ENCODE results near the gene CCSER1. TPM values are rescaled to one million over a fixed set of nuclear protein-coding genes. Genes with fewer than 3 reads are reported as not detected.

The CCSER1 gene
- total RNA-seq, 2 experiments from 2014 or later, result not detected

GRCh38 chr4:90084277-90084966 is 42.8 kb upstream of the CCSER1 start:
- no peak for TF ChIP-seq CTCF (IDR thresholded peaks at IDR 0.05)
- peaks cover 3% of the 10 kb centered on the region for H3K27me3 Mint-ChIP-seq
- H3K27ac Mint-ChIP-seq, result no peak overlapping the region
- no peaks in the 10 kb centered on the region for H3K36me3 Mint-ChIP-seq (ENCODE audit: low read depth)
- H3K9me3 Mint-ChIP-seq, result peaks cover 2% of the 10 kb centered on the region
- intact Hi-C loops (cut with micrococcal nuclease), result no loop called here
- DNase-seq (no peak), ATAC-seq (no peak)
- ChIA-PET CTCF (no interaction called here), POLR2A (no interaction called here)
- no peak overlapping the region for H3K4me3 Mint-ChIP-seq
- H3K4me1 Mint-ChIP-seq (ENCODE audit: low read depth), result no peaks in the 10 kb centered on the region

DNA sequence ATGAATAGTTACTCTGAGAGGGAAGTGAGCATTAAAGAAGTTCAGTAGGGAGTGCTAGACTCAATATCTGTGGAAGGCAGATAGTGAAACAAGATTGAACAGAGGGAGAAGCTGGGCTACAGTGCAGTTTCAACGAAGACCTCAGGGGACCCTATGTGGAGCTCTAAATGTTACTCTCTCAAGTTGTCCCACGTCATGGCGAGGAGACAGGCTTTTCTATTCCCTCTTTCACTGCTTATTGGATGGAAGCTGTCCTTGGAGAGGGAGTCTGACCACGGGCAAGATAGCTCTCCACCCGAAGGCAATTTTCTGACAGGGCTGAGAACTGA is 42.3 kb upstream of the CCSER1 start:
- DNase-seq (no peak), ATAC-seq (no peak)
- Mint-ChIP-seq H3K4me1 (ENCODE audit: low read depth) (no peaks in the 10 kb centered on the region), H3K36me3 (ENCODE audit: low read depth) (no peaks in the 10 kb centered on the region), H3K27me3 (peaks cover 3% of the 10 kb centered on the region), H3K9me3 (peaks cover 2% of the 10 kb centered on the region), H3K4me3 (no peak overlapping the region), H3K27ac (no peak overlapping the region)
- no peak for TF ChIP-seq CTCF (IDR thresholded peaks at IDR 0.05)
- intact Hi-C loops (cut with micrococcal nuclease), result no loop called here
- POLR2A ChIA-PET, result no interaction called here
- CTCF ChIA-PET, result no interaction called here

GRCh38 chr4:90093526-90093925 is 33.7 kb upstream of the CCSER1 start:
- intact Hi-C loops (cut with micrococcal nuclease), result no loop called here
- CTCF ChIA-PET, result no interaction called here
- POLR2A ChIA-PET, result no interaction called here
- TF ChIP-seq CTCF (IDR thresholded peaks at IDR 0.05), result no peak
- no peak overlapping the region for H3K4me3 Mint-ChIP-seq
- H3K27me3 Mint-ChIP-seq, result peaks cover 3% of the 10 kb centered on the region
- H3K27ac Mint-ChIP-seq, result no peak overlapping the region
- peaks cover 2% of the 10 kb centered on the region for H3K9me3 Mint-ChIP-seq
- H3K4me1 Mint-ChIP-seq (ENCODE audit: low read depth), result no peaks in the 10 kb centered on the region
- DNase-seq, result no peak
- no peak for ATAC-seq
- no peaks in the 10 kb centered on the region for H3K36me3 Mint-ChIP-seq (ENCODE audit: low read depth)

GRCh38 chr4:90095000-90095399 is 32.2 kb upstream of the CCSER1 start:
- H3K36me3 Mint-ChIP-seq (ENCODE audit: low read depth), result no peaks in the 10 kb centered on the region
- no peaks in the 10 kb centered on the region for H3K4me1 Mint-ChIP-seq (ENCODE audit: low read depth)
- intact Hi-C loops (cut with micrococcal nuclease), result no loop called here
- TF ChIP-seq CTCF (IDR thresholded peaks at IDR 0.05), result no peak
- H3K27me3 Mint-ChIP-seq, result no peaks in the 10 kb centered on the region
- no peak overlapping the region for H3K4me3 Mint-ChIP-seq
- no peaks in the 10 kb centered on the region for H3K9me3 Mint-ChIP-seq
- H3K27ac Mint-ChIP-seq, result no peak overlapping the region
- DNase-seq (no peak), ATAC-seq (no peak)
- CTCF ChIA-PET, result no interaction called here
- POLR2A ChIA-PET, result no interaction called here

- Mint-ChIP-seq H3K36me3 (ENCODE audit: low read depth) (no peaks in the 10 kb centered on the region), H3K27me3 (no peaks in the 10 kb centered on the region), H3K4me3 (no peak overlapping the region), H3K9me3 (no peaks in the 10 kb centered on the region), H3K4me1 (ENCODE audit: low read depth) (no peaks in the 10 kb centered on the region), H3K27ac (no peak overlapping the region)
- ChIA-PET CTCF (no interaction called here), POLR2A (no interaction called here)
- no peak for ATAC-seq
- no peak for DNase-seq
- intact Hi-C loops (cut with micrococcal nuclease), result no loop called here
- no peak for TF ChIP-seq CTCF (IDR thresholded peaks at IDR 0.05)
Measured at GRCh38 chr4:90099812-90100211, 27.4 kb upstream of the CCSER1 start.

Measured in activated CD8-positive, alpha-beta T cell treated with anti-CD3 and anti-CD28 coated beads for 36 hours (primary cell).